ENCODE results near the gene CCDC57.
"Not testable (repeated sequence)": the region's sequence is repeated elsewhere in the genome, so short reads cannot be mapped to it uniquely, and the experiment has no call there.

CCDC57 gene, protein sequence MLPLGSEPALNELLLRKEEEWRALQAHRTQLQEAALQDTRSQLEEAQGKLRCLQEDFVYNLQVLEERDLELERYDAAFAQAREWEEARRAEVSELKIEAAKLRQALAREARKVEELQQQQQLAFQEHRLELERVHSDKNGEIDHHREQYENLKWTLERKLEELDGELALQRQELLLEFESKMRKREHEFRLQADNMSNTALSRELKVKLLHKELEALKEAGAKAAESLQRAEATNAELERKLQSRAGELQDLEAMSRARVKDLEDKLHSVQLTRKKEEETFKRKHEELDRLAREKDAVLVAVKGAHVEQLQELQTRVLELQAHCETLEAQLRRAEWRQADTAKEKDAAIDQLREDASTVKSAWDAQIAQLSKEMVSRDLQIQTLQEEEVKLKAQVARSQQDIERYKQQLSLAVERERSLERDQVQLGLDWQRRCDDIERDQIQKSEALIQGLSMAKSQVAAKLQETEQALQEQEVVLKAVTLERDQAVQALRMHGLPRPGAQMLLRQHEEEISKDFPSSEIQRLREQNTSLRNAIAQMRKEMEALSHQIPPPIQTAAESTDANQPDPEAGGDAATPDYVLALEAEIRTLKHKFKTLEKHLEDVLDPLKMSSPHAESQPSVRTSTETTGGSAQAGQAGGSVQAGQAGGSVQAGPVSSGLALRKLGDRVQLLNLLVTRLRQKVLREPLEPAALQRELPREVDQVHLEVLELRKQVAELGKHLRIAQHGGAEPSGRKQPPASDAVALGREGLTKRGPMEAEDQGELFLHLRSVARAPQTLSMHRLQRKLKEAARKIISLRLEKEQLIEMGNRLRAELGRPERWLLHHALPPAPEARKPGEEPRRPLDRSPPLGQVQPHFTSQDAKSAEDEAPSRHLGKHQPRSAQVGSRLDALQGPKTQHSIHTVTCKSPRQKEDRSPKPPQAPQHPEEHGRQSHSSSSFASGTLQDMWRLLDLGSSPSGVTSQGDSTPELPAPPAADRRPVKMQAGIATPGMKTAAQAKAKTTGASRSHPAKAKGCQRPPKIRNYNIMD

DNA sequence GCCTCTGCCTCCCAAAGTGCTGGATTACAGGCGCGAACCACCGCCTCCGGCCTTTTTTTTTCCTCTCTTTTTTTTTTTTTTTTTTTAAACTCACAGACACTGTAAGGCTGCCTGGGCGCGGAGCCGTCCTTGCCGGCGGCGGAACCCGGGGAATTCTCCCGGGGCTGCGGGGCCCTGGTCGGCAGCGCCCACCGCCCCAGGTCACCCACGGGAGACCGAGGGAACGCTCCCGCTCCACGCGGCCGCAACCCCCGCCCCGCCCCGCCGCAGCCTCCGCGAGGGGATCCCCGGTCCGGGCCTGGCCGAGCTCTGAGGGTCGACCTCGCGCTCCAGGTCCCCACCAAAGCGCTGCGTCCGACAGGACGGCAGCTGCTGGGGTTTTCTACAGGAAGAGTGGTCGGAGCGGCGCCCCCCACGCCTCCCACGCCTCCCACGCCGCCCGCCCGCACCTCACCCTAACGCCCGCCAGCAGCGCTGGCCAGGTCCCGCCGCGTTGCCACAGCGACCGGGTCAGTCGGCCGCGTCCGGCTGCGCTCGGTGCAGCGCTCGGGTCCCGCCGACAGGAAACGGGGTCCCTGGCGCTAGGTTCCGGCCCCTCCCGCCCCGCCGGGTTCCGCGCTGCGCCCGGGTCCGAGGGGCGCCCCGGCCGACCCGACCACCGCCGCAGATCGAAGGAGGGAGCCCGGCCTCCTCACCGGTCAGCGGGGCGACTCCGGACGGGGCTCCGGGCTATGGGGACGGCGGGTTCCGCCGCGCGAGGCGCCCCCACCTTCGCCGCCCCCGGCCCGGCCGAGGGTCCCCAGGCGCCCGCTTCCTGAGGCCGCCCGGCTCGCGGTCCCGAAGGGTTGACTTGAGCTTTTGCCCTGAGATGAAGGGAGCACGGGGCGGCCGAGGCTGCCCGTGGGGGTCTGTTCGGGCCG lies at the start of gene CCDC57:
Gene CCDC57, minus strand, starts transcription at position 512 of the 920 bp plus-strand sequence. CDS start 10,898 bp downstream, outside the sequence.
- DNase-seq = peak; percentile 81

DNA sequence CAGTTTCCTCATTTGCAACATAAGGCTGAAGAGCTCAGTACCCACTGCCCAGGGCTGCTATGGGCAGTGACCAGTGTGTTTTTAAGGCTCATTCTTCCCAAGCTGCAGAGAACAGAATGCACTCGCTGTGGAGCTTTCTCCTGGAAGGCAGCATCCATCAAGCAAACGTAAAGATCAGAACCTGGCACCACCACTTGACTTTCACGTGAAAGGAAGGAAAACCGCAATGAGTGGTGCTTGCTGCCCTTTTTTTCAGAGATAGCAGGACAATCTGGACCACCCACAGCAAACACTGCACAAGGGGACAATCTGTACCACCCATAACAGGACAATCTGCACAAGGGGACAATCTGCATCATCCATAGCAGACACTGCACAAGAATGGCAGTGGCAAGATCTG lies 49.7 kb upstream of the CCDC57 start:
- no peak for DNase-seq

DNA sequence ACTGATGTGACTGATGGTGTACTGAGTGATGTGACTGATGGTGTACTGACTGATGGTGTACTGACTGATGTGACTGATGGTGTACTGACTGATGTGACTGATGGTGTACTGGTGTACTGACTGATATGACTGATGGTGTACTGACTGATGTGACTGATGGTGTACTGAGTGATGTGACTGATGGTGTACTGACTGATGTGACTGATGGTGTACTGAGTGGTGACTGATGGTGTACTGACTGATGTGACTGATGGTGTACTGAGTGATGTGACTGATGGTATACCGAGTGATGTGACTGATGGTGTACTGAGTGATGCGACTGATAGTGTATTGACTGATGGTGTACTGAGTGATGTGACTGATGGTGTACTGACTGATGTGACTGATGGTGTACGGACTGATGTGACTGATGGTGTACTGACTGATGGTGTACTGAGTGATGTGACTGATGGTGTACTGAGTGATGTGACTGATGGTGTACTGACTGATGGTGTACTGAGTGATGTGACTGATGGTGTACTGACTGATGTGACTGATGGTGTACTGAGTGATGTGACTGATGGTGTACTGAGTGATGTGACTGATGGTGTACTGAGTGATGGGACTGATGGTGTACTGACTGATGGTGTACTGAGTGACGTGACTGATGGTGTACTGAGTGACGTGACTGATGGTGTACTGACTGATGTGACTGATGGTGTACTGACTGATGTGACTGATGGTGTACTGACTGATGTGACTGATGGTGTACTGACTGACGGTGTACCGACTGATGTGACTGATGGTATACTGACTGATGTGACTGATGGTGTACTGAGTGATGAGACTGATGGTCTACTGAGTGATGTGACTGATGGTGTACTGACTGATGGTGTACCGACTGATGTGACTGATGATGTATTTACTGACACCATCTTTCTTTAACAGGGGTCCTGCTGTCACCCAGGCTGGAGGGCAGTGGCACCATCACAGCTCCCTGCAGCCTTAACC lies 47.6 kb upstream of the CCDC57 start:
- DNase-seq = not testable (repeated sequence)

DNA sequence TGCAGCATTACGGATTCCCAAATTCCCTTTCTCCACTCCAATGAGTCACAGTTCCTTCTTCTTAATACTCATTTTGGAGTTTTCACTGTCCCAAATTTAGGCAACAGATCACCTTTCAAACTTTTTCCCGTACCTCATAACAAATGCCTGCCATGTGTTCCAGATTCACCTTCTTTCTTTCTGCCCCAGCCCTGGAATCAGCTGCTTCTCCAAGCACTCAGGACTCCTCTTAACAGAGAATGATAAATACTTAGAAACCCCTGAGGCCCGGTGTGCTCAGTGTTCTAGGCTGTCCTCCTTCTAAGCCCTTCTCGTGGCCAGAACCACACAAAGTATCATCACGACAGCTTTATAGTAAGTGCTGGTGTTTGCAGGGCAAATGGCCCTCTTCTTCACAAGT lies 45.9 kb upstream of the CCDC57 start:
- DNase-seq = no peak

DNA sequence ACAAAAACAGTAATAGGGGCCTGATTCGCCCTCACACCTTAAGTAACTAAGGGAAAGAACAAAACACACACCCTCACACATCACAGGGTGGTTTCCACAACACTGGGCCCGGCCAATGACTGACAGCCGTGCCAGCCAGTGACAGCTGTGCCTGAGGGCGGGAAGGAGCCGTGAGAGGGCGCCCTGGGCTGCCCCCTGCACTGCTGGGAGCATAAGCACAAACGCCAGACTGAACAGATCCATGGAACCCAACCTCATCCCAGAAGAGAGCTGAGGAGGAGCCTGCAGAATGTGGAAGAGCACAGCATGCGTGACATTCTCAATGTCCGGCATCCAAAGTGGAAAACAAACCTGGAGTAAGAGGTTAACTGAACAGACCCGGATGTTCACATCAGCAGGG lies 44.8 kb upstream of the CCDC57 start:
- peak; percentile 68 for DNase-seq

DNA sequence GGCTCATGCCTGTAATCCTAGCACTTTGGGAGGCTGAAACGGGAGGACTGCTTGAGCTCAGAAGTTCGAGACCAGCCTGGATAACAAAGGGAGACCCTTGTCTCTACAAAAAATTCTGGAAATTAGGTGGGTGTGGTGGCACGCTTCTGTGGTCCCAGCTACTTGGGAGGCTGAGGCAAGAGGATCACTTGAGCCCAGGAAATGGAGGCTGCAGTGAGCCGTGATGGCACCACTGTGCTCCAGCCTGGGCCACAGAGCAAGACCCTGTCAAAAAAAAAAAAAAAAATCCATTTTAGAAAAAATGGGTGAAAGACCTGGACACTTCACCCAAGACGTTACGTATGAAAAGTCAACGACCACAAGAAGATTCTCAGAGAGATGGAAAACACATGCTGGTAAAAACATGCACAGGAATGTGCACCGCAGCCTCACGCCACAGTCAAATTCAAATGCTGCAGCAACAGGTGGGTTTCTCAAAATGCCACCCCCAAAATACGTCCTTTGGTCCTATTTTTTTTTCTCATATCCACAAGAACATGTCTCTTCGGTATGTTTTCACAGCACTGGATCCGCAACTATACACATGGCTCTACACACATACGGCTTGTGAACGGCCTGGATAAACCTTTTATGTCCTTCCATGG lies 43.7 kb upstream of the CCDC57 start:
- DNase-seq = no peak

DNA sequence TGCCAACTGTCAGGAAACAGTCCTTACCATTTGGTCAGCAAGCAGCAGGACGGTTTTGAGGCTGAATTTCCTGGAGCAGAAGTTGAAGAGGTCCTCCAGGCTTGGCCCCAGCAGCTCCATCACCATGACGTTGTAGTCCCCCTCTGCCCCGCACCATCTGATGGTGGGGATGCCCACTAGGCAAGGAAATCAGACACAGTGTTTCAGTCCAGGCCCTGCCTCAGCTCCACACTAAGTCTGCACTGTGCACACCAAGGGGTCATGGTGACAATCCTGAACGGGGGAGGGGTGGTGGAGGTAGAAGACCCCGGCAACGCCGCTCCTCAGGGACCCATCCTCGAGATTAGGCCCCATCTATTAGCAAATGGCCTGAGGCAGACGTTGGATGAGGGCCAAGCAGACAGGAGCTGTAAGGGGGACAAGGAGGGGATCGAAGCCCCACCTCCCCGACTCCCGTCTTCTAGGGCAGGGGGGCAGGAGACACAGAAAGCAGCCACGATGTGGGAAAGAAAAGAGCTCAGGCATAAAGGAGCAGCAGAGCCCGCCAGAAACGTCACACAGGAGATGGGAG lies 42.8 kb upstream of the CCDC57 start:
- DNase-seq = no peak

DNA sequence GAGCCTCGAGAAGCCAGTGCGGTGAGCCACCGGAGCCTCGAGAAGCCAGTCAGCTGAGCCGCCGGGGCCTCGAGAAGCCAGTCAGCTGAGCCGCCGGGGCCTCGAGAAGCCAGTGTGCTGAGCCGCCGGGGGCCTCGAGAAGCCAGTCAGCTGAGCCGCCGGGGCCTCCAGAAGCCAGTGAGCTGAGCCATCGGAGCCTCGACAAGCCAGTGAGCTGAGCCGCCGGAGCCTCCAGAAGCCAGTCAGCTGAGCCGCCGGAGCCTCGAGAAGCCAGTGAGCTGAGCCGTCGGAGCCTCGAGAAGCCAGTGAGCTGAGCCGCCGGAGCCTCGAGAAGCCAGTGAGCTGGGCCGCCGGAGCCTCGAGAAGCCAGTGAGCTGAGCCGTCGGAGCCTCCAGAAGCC lies 42.1 kb upstream of the CCDC57 start:
- not testable (repeated sequence) for DNase-seq

DNA sequence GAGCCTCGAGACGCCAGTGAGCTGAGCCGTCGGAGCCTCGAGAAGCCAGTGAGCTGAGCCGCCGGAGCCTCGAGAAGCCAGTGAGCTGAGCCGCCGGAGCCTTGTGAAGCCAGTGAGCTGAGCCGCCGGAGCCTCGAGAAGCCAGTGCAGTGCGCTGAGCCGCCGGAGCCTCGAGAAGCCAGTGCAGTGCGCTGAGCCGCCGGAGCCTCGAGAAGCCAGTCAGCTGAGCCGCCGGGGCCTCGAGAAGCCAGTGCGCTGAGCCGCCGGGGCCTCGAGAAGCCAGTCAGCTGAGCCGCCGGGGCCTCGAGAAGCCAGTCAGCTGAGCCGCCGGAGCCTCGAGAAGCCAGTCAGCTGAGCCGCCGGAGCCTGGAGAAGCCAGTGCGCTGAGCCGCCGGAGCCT lies 41.5 kb upstream of the CCDC57 start:
- not testable (repeated sequence) for DNase-seq

DNA sequence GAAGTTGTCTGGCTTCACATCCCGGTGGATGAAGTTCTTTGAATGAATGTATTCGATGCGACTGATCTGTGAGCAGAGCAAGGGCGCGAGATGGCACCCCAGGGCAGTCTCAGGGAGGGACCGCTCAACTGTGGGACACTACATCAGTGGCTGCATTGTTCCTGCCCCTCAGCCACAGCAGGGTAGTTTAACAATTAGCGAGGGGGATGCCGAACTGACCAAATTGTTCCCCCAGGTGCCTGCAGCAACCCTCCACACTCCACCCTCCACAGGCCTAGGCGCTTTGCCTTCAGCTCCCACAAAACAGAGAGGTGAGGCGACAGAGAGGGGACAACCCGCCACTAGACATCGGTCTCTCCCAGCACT lies 40.5 kb upstream of the CCDC57 start:
- DNase-seq = no peak

DNA sequence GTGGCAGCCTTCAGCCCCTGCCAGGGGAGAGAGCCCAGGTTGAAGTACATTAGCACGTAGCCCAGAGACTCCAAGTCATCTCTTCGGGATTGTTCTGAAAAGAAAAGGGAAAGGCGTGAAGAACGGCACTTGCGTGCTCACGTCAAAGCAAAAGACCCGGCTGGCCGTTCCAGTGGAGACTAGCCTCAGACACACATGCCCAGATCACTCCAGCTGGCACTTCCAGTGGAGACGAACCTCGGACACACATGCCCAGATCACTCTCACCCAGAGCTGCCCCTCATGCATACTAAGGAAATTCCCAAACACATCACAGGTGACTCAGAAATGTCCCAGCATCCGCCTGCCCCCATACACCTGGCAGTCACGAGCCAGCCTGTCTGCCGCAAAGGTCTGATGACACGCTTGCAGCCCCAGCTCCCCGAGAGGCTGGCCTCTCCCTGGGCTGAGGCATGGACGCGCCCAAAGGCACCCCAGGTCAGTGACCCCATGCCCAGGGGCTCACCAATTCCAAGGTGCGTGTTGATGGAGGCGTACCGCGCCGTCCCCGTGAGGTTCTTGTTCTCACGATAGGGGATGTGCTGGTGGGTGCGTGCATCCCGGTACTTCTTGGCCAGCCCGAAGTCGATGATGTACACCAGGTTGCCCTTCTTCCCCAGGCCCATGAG lies 40.0 kb upstream of the CCDC57 start:
- DNase-seq = no peak

DNA sequence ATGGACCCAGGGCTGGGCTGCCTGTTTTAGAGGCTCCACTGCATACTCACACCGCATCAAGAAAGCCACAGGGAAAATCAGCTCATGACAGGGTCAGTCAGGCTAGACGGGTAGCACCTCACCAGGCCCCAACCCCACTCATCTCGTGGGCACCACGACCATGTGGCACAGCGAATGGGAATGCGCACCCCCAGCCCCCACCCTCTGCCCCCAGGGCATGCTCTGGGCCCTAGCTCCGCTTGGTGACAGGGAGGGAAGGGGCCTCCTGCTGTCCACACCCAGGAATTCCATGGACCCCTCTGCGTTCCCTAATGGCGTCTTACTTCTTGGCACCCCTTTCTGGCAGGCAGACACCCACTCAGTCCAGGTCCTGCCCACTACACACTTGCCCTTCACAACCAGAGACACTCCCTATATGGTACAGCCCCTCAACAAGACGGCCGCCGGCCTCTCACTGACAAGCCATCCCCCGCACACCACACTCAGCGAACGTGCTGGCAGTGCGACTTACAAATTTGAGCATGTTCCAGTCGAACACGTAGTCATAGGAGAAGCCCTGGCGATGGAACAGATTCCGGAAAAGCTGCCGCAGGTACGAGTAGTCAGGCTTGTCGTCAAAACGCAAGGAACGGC lies 38.3 kb upstream of the CCDC57 start:
- DNase-seq = peak; percentile 17

DNA sequence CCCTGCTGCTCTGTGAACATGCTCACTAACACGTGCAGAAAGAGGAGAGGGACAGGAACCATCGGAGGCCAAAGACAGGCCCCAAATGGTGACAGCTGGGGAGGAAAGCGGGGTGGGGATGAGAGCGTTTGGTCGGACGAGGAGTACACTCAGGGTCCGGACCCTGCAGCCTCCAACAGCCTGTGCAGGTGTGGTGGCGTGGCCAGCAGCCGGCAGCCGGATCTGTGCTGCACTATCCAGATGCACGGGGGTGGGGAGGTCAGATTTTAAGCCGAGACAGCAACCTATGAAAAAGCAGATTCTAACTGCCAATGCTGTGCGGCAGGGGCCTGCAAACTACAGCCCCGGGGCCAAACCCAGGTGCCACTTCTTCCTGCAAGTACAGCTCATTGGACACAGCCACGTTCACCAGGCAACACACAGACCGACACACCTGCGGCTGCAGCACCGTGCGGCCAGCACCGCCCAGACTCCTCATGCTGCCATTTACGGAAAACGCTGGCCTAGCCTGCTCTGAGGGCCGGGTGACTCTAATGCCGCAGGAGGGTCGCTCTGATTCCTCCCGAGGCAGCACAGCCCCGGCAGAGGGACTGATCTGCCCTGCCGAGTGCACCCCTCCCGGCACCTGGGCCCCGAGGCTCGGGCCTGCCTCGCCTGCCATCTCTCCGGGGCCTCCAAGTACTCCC lies 37.4 kb upstream of the CCDC57 start:
- no peak for DNase-seq

DNA sequence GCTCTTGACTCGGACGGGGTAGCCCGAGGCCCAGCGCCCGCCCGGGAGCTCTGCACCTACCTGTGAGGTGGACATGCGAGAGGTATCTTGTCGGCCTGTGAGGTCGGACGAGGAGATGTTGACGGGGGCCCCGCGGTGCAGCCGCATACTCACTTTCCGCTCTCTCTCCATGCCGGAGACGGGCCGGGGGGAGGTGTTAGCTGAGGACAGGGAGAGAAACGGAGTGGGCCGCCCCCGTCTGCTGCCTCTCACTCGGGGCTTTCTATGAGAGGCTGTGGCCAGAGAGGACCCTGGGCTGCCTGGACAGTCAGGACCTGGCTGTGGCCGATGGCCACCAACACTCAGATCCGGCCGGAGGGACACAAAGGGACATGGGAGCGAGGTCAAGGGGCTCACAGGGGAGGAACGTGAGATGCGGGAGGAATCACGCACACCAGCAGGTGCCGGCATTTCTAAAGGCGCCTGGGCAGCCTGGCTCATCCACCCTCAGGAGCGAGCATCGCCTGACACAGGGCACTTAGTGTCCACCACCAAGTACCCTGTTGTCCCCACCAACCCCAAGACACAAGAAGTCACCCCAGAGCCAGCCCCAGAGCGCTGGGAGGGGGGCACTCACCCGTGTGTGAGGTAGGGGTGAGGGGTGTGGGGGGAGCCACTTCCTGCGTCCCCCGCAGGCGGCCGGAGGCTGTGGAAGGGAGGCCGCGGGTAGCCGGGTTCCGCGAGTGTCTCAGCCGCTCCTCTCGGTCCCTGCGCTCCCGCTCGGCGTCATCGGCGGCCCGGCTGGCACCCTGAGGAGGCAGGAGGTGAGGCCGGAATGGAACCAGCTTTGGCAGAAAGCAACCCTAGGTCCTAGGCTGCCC lies 36.4 kb upstream of the CCDC57 start:
- DNase-seq = no peak

DNA sequence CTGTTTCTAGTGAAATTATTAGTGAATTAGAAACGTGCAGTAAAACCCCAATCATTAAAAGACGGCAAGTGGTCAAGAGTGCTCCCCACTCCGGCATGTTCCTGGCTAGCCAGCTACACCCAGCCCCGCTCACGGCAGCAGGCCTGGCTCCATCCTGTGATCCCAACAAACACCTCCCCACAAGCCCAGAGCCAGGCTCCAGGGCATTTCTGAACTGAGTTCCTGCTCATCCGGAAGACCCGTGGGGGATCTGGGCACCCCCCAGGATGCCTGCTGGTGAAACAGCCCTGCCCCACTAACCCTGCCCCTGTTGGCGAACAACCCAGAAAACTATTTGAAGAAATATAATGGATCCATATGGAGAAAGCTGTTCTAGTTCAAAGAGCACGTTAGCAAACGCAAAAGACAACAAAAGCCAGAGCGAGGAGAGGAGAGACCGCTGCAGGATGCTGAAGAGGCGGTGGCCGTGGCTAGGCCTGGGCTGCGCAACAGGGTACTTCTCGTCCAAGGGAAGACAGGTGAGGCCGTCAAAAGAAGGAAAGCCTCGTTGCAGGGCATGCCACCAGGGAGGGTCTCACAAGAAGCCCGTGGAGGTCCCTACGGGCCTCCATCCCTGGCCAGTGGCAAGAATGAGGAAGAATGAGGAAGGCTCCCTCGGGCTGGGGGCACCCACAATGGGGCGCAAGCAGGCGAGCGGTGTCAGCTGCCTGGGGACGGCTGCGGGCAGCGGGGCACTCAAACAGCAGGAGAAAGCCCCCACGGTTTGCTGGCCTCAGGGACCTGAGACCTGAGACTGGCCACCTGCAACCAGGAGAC lies 35.4 kb upstream of the CCDC57 start:
- peak; percentile 17 for DNase-seq

DNA sequence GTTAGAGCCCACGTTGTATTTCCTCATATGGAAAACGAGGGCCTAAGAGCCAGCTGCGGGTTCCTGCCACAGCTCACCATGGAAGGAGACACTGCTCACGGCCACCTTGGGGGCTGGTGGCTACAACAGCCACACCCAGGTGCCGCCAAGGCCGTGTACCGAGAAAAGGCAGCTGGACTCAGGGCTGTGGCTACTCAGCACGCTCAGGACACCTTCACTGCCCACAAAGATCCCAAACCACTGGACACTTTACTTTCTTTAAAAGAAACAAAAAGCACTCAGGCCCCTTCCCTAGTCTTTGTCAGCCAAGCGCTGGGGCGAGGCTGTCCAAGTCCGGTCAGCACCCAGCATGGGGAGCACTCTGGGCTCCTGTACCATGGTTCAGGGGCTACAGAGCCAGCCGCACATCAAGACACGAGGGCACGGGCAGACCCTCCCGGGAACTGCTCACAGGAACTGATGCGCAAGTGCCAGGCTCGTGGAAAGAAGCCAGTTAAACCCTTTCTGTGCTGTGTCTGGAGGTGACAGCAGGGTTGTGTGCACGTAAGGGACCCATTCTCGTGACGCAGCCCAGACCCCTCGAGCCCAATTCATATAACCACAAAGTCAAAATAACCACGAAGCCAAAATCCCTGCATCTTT lies 34.7 kb upstream of the CCDC57 start:
- DNase-seq = peak; percentile 17
